Thyroid gland (tissue), 4 donors: ENCODE measurements around the gene DSC1. TPM values are rescaled to one million over a fixed set of nuclear protein-coding genes. Genes with fewer than 3 reads are reported as not detected.

Experiments used
- DNase-seq, 2 donors: peaks; one replicate each; pipeline ENCODE4 v3.0.0-alpha.2; 2019
- H3K27ac ChIP-seq, 3 donors: fragments of 200-600 bp; sonication (generic); 1 replicate in 2 of 3; 2 replicates in 1 of 3; pipeline ENCODE4 v1.5.1; 2016 to 2019; ENCODE audit warnings: mild to moderate bottlenecking in 1 of 3, moderate library complexity in 1 of 3
- H3K27me3 ChIP-seq: fragments of 200-600 bp; sonication (generic); one replicate; pipeline ENCODE4 v1.5.1; 2019
- H3K36me3 ChIP-seq, 2 donors: fragments of 200-600 bp; sonication (generic); one replicate each; pipeline ENCODE4 v1.5.1; 2016 to 2019
- H3K4me1 ChIP-seq, 2 donors: fragments of 200-600 bp; sonication (generic); one replicate each; pipeline ENCODE4 v1.5.1; 2017 to 2019
- H3K4me3 ChIP-seq, 3 donors: fragments of 200-600 bp; sonication (generic); replicated peaks in 1 of 3; 1 replicate in 2 of 3; 2 replicates in 1 of 3; pipeline ENCODE4 v1.5.1; 2016; ENCODE audit warnings: mild to moderate bottlenecking in 1 of 3
- H3K9me3 ChIP-seq: fragments of 200-600 bp; sonication (generic); one replicate; pipeline ENCODE4 v1.5.1; 2017
- CTCF ChIP-seq, 6 experiments: fragments of 200-600 bp in 3 of 6; fragments of 450-650 bp in 3 of 6; sonication (generic) in 3 of 6; IDR thresholded peaks; one replicate each; pipeline ENCODE4 v1.5.1; 2016 to 2019; ENCODE audit warnings: antibody characterized with exemption in 6 of 6, mild to moderate bottlenecking in 2 of 6, inconsistent platforms in 1 of 6, moderate library complexity in 1 of 6
- POLR2A ChIP-seq, 2 donors: fragments of 450-650 bp; IDR thresholded peaks; one replicate each; pipeline ENCODE4 v1.6.1; 2017; ENCODE audit warnings: antibody characterized with exemption in 2 of 2, mild to moderate bottlenecking in 2 of 2, moderate library complexity in 1 of 2
- WGBS, 2 donors: methylation state at CpG; one replicate each; pipeline ENCODE4 v1.1.5; 2017; 5-methylcytosine and 5-hydroxymethylcytosine counted together
- intact Hi-C: fragments of 100-400 bp; cut with DNase I; formaldehyde crosslinking; loops from one replicate; pipeline ENCODE4 v1.15.1; 2023
- total RNA-seq, 4 donors: library from RNA; depleted of rRNA; stranded (reverse); fragments of >200 nt; gene quantifications; one replicate each; pipeline ENCODE4 v1.2.3, GENCODE V29; 2016

Gene DSC1
- total RNA-seq, 4 donors from 2014 or later, result not detected

GRCh38 chr18:31097666-31098065 lies 65.0 kb downstream of the DSC1 start:
- Histone ChIP-seq H3K27ac (no peak overlapping the region), H3K4me3 (no peak overlapping the region), H3K9me3 (no peaks in the 10 kb centered on the region), H3K27me3 (no peaks in the 10 kb centered on the region), H3K4me1 (peaks cover 0 to 7% of the 10 kb centered on the region in 2 donors), H3K36me3 (no peaks in the 10 kb centered on the region)
- intact Hi-C loops, result no loop called here
- TF ChIP-seq CTCF (IDR thresholded peaks at IDR 0.05) (no peak), POLR2A (IDR thresholded peaks at IDR 0.05) (no peak)
- no peak for DNase-seq
- 84 to 85% methylated on average over 3 of the region's 3 CpGs for WGBS, 2 donors

- WGBS, 2 donors, result 88 to 90% methylated on average over 2 of the region's 2 CpGs
- no peak overlapping the region for H3K4me3 ChIP-seq
- no peaks in the 10 kb centered on the region for H3K27me3 ChIP-seq
- H3K27ac ChIP-seq, result no peak overlapping the region
- no peaks in the 10 kb centered on the region for H3K36me3 ChIP-seq
- intact Hi-C loops, result no loop called here
- no peaks in the 10 kb centered on the region for H3K9me3 ChIP-seq
- DNase-seq, result no peak
- H3K4me1 ChIP-seq, result no peaks in the 10 kb centered on the region
- no peak for TF ChIP-seq CTCF (IDR thresholded peaks at IDR 0.05)
- no peak for TF ChIP-seq POLR2A (IDR thresholded peaks at IDR 0.05)
Observed at GRCh38 chr18:31093880-31094279, 68.8 kb downstream of the DSC1 start.

GRCh38 chr18:31093294-31093693 lies 69.4 kb downstream of the DSC1 start:
- no peak for DNase-seq
- no peak overlapping the region for H3K4me3 ChIP-seq
- H3K36me3 ChIP-seq, result no peaks in the 10 kb centered on the region
- WGBS, 2 donors, result 93 to 95% methylated on average over 3 of the region's 3 CpGs
- no peak overlapping the region for H3K27ac ChIP-seq
- no peaks in the 10 kb centered on the region for H3K9me3 ChIP-seq
- H3K27me3 ChIP-seq, result no peaks in the 10 kb centered on the region
- TF ChIP-seq CTCF (IDR thresholded peaks at IDR 0.05) (no peak), POLR2A (IDR thresholded peaks at IDR 0.05) (no peak)
- no peaks in the 10 kb centered on the region for H3K4me1 ChIP-seq
- intact Hi-C loops, result no loop called here

- no peak overlapping the region for H3K4me3 ChIP-seq
- TF ChIP-seq CTCF (IDR thresholded peaks at IDR 0.05), result no peak
- TF ChIP-seq POLR2A (IDR thresholded peaks at IDR 0.05), result no peak
- DNase-seq, result no peak
- H3K4me1 ChIP-seq, result no peaks in the 10 kb centered on the region
- 87 to 89% methylated on average over 1 of the region's 1 CpG for WGBS, 2 donors
- H3K27me3 ChIP-seq, result no peaks in the 10 kb centered on the region
- H3K36me3 ChIP-seq, result peaks cover 0 to 3% of the 10 kb centered on the region in 2 donors
- no peaks in the 10 kb centered on the region for H3K9me3 ChIP-seq
- no peak overlapping the region for H3K27ac ChIP-seq
- intact Hi-C loops, result no loop called here
Observed at GRCh38 chr18:31091350-31091749, 71.3 kb downstream of the DSC1 start.

- no peak overlapping the region for H3K4me3 ChIP-seq
- intact Hi-C loops, result no loop called here
- TF ChIP-seq POLR2A (IDR thresholded peaks at IDR 0.05) (no peak), CTCF (IDR thresholded peaks at IDR 0.05) (no peak)
- H3K27ac ChIP-seq, result no peak overlapping the region
- H3K9me3 ChIP-seq, result no peaks in the 10 kb centered on the region
- 94 to 96% methylated on average over 3 of the region's 3 CpGs for WGBS, 2 donors
- no peaks in the 10 kb centered on the region for H3K27me3 ChIP-seq
- peaks cover 0 to 3% of the 10 kb centered on the region in 2 donors for H3K36me3 ChIP-seq
- DNase-seq, result no peak
- H3K4me1 ChIP-seq, result no peaks in the 10 kb centered on the region
Observed at GRCh38 chr18:31088532-31088931, 74.1 kb downstream of the DSC1 start.
